Stomach (tissue), 4 donors: ENCODE data around the gene TIPARP.

ENCODE experiments used
- CTCF ChIP-seq, 7 experiments: fragments of 450-650 bp in 4 of 7; fragments of 200-600 bp in 3 of 7; sonication (generic) in 3 of 7; IDR thresholded peaks; one replicate each; pipeline ENCODE4 v1.5.1; 2016 to 2019; ENCODE audit warnings: antibody characterized with exemption in 7 of 7, control low read depth in 2 of 7, mild to moderate bottlenecking in 1 of 7
- EP300 ChIP-seq: sonication (generic); formaldehyde crosslinking; IDR thresholded peaks from one replicate; pipeline ENCODE4 v1.6.1; 2017; ENCODE audit warnings: antibody characterized with exemption
- POLR2A ChIP-seq, 4 donors: fragments of 450-650 bp; IDR thresholded peaks; one replicate each; pipeline ENCODE4 v1.6.1; 2016; ENCODE audit warnings: antibody characterized with exemption in 4 of 4, control low read depth in 2 of 4, mild to moderate bottlenecking in 1 of 4, moderate library complexity in 1 of 4
- POLR2AphosphoS5 ChIP-seq, 3 donors: sonication (generic); formaldehyde crosslinking; IDR thresholded peaks; one replicate each; pipeline ENCODE4 v1.6.1; 2016; ENCODE audit warnings: antibody characterized with exemption in 3 of 3

DNA sequence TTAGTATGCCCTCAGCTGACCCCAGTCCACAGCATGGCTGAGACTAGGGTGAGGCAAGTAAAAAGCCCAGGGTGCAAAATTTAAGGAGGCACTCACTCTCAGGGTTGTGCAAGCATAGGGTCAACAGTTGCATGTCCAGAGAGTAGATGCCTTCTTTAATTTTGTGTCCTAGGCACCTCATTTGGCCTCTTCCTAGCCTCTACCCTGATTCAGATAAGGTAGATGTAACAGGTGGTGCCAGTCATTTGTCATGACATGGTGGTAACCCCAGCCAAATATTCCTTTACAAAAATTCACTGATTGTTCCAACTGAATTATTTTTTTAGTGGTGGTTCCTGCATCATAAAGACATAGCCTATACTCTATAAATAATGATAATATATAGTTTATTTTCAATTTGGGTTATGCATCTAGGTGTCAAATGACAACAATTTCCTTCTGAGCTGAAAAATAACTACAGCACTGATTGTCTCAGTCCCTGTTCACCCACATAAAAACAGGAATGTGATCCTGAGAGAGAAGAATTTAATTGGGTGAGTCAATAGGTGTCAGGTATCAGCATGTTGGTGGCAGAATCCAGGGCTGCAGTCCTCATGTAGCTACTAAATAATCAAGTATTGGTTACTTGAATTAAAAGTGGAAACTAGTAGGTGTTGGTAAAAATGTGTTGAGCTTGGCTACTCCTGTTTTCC lies 44.2 kb upstream of the TIPARP start:
- TF ChIP-seq EP300 (no peak), POLR2AphosphoS5 (IDR thresholded peaks at IDR 0.05) (no peak), CTCF (IDR thresholded peaks at IDR 0.05) (no peak), POLR2A (IDR thresholded peaks at IDR 0.05) (no peak)
